NCI-H460 (cell line): ENCODE results near the gene CLCF1. TPM values are rescaled to one million over a fixed set of nuclear protein-coding genes. Genes with fewer than 3 reads are reported as not detected.

Experiments used
- DNase-seq: peaks from one replicate; pipeline ENCODE4 v3.0.0-alpha.2; 2016; ENCODE audit warnings: low read depth; ENCODE audit errors: extremely low read depth
- polyA plus RNA-seq: library from polyadenylated mRNA; depleted of rRNA; stranded (reverse); fragments of >200 nt; gene quantifications from 2 replicates; pipeline ENCODE4 v1.2.3, GENCODE V29; 2014; cell fraction: nucleus; rRNA removed
- total RNA-seq: library from RNA; depleted of rRNA; stranded (reverse); fragments of >200 nt; shearing (Covaris generic); gene quantifications from 2 replicates; pipeline ENCODE4 v1.2.3, GENCODE V29; 2014; rRNA removed

The CLCF1 gene
- 4.9 and 5.3 TPM in 2 replicates for total RNA-seq
- 21.2 TPM in 2 replicates for polyA plus RNA-seq

DNA sequence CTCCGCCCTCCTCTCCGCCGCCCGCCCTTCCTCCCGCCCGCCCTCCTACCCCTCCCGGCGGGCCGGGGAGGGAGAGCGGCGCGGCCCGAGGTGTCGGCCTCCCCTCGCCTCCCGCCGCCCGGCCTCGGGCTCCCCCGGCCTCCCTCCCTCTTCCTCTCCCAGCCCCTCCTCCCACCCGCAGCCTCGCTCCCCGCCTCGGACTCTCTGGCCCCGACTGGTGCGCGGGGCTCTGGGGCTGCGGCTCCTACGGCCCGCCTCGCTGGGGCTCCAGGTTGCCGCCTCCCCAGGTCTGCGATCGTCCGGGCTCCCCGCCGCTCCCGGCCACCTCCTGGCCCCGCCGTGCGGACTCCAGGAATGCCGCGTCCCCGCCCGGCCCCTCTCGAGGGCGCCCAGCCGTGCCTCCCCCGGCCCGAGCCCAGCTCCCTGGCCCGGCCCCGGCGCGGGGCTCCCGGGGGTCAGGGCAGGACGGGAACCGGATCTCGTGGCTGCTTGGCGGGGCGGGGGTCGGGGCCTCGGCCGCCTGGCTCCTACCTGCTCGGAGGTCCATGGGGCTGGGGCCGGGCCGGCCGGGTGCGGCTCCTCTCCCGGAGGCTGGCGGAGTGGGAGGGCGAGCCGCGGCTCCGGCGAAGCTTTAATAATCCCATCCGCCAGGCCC lies at the start of gene CLCF1:
TSS of gene CLCF1 (minus strand) at position 606 of the 655 bp plus-strand sequence. CDS start at position 547, 59 bp downstream.
- DNase-seq, result no peak

DNA sequence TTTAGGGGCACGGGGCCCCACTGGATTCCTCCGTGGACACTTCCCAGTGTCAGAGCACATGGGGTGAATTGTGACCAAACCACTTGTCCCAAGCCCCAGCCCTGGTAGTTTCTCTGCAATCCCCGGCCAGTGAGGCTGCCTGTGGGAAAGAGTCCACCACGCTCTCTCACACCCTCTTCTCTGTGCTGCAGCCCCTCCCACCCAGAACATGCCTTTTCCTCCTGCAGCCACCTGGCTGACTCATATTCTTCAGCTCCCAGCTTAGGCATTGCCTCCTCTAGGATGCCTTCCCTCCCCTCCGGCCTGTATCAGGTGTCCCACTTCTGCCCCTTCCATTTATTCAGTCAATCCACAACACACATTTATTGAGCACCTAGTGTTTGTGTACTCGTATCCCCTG lies 49.5 kb upstream of the CLCF1 start:
- DNase-seq, result no peak

DNA sequence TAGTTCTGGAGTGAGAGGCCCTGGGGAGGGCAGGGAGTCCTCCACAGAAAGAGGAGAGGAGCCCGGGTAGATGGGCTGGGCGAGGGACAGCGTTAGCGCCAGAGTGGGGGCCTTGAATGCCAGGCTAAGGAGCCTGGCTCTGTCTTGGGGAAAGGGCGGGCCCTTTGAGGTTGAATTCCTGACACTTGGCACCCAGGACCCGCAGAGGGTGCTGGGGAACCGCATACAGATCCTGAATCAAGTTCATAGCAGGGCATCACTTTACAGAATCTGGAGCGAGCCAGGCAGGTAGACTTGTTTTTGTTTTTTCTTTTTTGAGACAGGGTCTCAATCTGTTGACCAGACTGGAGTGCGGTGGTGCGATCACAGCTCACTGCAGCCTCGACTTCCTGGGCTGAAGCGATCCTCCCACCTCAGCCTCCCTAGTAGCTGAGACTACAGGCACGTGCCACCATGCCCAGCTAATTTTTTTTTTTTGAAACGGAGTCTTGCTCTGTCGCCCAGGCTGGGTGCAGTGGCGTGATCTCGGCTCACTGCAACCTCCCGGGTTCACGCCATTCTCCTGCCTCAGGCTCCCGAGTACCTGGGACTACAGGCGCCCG lies 48.1 kb upstream of the CLCF1 start:
- no peak for DNase-seq

GRCh38 chr11:67420646-67421429 lies 47.4 kb upstream of the CLCF1 start:
- peak; percentile 82 for DNase-seq

GRCh38 chr11:67420147-67420645 lies 46.8 kb upstream of the CLCF1 start:
- no peak for DNase-seq

DNA sequence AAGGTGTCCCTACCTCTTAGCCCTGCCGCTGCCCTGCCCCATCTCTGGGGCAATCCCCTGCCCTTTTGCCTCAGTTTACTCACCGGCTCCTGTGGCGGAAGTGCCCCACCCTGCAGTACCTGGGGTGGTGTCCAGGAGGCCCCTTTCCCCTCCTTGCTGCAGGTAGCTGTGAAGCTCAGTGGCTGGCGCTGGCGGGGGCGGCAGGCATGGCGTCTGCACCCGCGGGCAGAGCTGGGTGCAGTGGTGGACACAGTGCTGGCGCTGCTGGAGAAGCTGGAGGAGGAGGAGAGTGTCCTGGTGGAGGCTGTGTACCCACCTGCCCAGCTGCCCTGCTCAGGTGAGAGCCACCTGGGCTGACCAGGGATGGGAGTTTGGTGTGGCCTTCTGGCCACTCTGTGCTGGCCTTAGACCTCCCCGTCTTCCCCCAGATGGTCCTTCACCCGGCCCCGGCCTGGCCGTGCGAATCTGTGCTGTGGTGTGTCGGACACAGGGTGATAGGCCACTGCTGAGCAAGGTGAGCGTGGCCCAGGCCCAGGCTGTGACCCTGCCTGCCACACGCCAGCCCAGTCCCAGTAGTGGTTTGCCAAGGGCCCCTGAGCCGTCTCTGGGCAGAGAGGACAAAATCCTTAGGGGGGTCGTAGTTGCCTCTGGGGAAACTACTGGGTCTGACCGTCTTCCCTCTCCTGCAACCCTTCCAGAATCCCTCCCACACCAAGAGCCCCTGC lies 46.1 kb upstream of the CLCF1 start:
- no peak for DNase-seq

- DNase-seq, result no peak
Measured at GRCh38 chr11:67418476-67419281, 45.3 kb upstream of the CLCF1 start.

DNA sequence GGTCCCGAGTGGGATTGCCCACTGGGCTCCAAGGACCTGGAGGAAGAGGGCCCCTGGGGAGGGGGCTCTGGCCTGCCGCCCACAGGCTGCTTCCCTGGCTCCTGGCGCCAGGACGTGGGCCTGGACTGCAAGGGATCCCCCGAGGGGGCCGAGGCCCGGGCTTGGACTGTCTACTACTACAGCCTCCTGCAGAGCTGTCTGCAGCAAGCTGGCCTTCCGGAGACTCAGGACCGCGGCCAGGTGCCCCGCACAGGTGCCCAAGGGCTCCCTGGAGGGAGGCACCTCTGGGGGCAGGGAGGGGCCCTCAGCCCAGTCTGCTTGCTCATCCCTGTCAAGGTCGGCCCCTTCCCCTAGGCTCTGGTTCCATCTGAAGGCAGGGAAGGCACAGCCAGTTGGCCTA lies 44.0 kb upstream of the CLCF1 start:
- no peak for DNase-seq

DNA sequence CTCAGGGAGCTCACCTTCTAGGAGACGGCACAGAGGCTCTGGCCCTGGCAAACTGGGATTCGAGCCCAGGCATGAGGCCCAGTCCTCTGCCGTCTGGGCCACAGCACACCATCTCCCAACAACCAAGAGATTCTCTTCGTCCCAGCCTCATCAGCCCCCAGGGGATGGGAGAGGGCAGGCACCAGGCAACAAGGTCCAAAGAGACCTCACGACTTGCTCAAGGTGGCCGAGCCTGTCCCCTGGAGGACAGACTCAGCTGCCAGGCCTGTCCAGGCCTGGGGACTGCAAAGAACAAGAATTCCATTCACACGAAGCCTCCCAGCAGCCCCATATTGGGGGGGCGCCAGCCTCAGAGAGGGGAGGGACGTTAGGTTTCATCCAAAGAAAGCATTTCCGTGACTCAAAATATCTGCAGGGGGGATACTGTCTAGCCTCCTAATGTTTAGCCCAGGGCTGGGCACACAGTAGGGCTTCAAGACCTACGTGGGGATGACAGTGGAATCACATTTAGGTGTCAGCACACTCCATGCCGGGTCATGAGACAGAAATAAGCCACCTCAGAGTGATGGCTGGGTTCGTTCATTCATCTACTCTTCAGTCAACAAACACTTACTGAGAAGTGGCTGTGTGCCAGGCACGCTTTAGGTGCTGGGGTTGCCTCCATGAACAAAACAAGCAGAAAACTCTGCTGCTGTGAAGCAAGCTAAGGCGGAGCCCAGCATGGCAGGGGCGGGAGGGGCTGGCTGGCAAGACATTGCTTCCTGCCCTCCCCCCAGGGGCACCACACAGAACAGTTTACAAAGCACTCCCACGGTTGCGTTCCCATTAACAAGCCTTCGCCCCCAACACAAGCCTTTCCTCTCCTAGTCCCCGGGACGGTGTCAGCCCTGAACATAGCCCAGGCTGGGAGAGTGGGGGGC lies 43.3 kb upstream of the CLCF1 start:
- DNase-seq, result no peak

DNA sequence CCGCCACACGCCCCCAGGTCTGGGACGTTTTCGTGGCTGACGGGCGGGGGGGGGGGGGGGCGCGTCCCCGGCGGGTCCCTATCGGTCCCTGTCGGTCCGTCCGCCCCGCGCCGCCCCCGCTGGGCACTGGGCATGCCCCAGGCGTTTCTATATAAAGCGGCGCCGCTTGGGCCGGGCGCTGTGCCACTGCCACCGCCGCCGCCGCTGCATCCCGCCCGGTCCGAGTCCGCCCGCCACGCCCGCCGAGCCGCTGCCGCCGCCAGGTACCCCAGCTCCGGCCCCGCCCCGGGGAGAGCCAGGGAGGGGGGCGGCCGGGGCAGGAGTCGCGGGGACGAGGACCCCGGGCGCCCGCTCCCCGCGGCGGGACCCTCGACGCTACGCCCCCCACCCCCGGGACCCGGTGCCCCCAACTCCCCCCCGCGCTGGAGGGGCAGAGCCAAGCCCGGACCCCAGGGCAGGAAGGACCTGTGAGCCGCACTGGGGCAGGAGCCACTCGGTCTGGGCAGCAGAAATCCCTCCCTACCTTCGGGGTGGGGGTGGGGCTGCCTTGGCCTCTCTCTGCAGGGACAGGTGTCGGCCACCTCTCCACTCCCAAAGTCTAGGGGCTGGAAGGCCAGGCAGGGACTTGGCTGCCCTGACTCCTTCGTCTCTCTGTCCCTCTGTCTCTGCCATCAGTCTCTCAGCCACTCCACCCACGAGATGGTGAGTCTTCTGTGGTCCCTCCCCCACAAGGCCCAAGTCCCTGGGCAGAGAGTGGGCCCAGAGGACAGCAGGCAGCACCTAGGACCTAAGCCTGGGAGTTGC lies 42.3 kb upstream of the CLCF1 start, which contains the start of gene CARNS1:
TSS of gene CARNS1 (plus strand) at position 178 of the 804 bp plus-strand sequence. CDS start at position 700, 522 bp downstream.
- DNase-seq, result no peak

DNA sequence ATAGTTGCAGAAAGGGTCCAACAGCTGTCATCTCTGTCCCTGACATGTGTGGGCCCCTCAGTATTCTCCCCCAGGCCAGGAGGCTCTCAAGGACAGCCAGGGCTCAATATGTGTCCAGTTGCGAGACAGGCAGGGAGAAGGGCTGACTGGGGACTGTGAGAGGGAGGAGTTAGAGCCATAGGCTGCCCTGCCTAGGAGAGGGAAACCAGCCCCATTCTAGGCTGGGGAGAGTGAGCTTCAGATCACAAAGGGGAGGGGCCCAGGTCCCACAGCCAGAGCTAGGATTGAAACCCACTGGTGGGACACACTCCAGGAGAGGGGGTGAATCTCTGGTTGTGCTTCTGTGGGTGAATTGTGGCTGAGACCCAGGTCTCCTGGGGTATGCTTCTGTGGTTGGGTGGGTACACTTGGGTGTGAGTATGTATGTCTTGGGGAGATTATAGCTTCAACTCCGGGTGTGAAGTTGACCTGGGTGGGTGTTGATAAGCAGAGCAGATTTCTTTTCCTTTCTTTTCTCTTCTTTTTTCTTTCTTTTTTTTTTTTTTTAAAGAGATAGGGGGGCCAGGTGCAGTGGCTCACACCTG lies 40.0 kb upstream of the CLCF1 start:
- DNase-seq, result no peak

DNA sequence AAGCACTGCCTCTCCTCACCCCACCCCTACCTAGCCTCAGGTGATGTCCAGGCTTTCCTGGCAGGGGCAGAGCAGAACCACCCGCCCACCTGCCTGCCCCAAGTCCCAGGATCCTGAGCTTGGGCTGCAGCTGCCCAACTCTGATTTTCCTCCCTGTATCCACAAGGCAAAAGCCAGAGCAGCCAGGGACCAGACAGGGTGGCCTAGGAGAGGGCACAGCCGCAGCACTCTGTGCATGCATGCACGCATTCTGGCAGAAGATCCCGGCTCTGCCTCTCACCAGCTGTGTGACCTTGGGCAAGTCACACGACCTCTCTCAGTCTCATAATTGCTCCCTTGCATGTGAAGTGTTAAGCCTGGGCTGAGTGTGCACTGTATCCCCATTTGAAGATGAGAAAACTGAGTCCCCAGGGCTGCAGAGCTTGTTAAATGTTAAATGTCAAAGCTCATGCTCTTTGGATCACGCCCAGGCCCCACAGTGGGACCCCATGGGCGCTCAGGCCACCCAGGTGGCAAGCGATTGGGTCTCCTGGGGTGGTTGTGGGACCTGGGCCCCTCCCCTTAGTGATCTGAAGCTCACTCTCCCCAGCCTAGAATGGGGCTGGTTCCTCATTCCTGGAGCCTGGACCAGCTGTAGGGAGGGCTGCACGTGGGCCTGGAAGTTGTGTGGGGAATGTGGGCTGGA lies 39.2 kb upstream of the CLCF1 start:
- no peak for DNase-seq

DNA sequence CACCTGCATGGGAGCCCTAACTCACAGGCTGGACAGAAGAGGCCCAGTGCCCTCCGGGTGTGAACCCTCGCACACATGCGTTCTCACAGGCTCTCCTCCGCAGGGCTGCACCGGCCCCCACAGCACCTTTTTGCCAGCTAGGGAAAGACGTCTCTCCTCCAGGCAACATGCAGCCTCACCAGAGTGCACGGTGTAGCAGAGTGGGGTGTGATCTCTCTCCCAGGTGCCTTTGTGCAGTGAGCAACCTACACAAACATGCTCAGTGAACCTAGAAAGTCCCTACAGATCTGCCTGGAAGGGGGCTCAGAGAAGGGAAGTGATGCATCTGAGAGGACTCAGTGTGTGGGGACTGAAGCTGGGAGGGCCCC lies 38.4 kb upstream of the CLCF1 start:
- no peak for DNase-seq

DNA sequence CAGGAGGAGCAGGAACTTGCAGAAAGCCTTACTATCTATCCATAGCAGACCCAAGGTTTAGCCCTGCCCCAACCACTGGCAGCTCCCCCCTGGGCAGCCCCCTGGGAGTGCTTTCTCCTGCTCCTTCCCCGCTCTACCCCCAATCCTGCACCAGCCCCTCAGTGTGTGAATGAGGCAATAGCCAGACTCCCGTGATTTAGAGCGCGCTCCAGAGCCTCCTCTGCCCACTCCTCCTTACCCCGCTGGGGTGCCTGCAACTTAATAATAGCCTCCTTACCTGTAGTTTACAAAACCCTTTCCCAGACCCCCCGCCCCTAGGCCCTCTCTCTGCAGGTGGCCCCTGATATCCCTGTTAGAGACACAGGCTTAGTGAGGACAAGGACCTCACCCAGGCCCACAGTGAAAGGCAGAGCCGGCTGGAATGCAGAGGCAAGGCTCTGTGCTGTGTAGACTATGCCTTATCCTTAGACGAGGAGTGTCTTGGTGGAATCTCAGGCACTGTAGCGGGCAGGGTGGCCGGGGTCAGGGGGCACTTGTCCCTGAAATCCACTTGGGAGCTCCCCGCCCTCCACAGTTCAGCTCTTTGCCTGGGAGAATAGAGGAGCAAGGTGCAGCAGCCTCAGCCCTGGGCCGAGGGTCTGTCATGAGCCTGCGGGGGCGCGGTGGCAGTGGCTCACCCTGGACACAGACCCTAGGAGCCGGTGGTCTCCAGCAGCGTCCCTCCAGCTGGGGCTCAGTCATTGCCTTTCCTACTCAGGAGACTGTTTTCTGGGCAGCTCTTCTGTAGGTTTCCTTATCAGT lies 37.8 kb upstream of the CLCF1 start:
- no peak for DNase-seq

DNA sequence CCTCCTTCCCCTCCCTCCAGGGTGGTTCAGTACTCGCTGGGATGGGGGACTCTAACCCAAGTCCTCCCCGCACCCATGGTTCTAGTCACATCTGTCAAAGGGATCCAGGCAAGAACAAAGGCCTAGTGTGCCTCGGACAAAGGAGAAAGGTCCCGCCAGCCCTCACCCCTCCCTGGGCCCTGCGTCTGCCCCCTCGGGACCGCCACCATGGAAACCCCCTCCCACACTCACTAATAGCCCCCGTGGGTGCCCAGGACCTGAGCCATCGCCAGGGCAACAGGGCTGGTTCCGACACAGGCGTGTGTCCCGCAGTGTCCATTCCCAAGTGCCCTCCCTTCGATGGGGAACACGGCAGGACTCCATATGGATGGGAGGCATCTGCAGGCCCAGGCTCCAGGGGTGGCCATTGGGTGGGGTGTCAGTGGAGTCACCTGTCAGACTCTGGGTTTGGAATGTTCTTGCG lies 37.0 kb upstream of the CLCF1 start:
- no peak for DNase-seq

DNA sequence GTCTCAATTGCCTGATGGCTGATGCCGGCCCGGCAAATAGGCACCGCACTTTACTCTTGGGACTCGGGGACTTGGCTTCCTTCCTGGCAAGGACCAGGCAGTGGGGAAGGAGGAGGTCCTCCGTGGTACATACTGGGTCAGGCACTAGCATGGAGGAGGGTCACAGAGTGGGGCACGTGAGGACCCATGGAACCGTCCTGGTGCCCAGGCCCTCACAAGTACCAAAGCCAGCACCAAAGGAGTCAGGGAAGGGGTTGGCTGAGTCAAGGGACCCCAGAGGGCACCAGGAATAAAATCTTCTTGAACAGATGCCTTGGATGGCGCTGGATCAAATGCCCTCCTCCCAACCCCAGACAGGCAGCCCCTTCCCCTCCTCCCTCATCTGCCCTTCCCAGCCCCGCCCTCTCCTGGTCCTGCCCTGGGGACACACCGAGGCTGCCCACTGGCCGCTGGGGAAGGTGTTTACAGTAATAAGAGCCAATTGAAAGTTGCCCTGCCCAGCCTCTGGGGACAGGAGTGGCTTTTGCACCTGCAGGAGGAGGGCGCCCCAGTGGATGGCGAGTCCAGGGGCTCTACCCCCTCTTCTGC lies 36.5 kb upstream of the CLCF1 start:
- DNase-seq, result no peak
